ENCODE data around the gene NKX2-2. TPM values are rescaled to one million over a fixed set of nuclear protein-coding genes. Genes with fewer than 3 reads are reported as not detected.

Gene NKX2-2
- total and polyA plus RNA-seq, 2 of the 8 experiments (the other 6 are each of a cell fraction or from before 2014, with no cell fraction given), result not detected

GRCh38 chr20:21505810-21506530 is 7.9 kb downstream of the NKX2-2 start:
- Histone ChIP-seq H3K27me3 (replicated peaks in 1 of 4; ENCODE audit: control insufficient read depth in 3 of 4, extremely low read depth in 1 of 4, insufficient read depth in 3 of 4, low read length in 3 of 4) (peaks cover 52 to 75% (median 66%) of the 10 kb centered on the region in 4 experiments), H4K5ac (ENCODE audit: insufficient read length, low read depth, low read length) (no peak overlapping the region), H2AFZ (ENCODE audit: low read length) (peak overlapping the region; percentile 71; the same call in 1 of the 2 replicates), H3K9ac (replicated peaks in 1 of 4; ENCODE audit: extremely low read depth in 1 of 4, low read depth in 3 of 4, low read length in 3 of 4) (peak overlapping the region in 2 of 4 experiments; percentile 5 to 16; a peak in 1 of 7 replicates), H4K20me1 (replicated peaks in 1 of 2; ENCODE audit: control insufficient read depth in 1 of 2, insufficient read depth in 2 of 2, low read length in 2 of 2) (peaks cover 11 to 19% of the 10 kb centered on the region in 2 experiments), H3K9me3 (ENCODE audit: insufficient read depth in 2 of 2, low read depth in 1 of 2, low read length in 1 of 2) (no peaks in the 10 kb centered on the region), H3K56ac (replicated peaks; ENCODE audit: insufficient read length, low read depth, low read length) (no peak overlapping the region), H3K14ac (ENCODE audit: insufficient read length) (no peak overlapping the region), H2BK20ac (ENCODE audit: low read length) (no peak overlapping the region), H3K79me2 (ENCODE audit: control insufficient read depth in 1 of 2, insufficient read depth in 2 of 2, low read length in 2 of 2) (no peaks in the 10 kb centered on the region), H3K4ac (replicated peaks; ENCODE audit: insufficient read length, low read depth, low read length) (no peak overlapping the region), H2BK12ac (ENCODE audit: low read depth, low read length) (peak overlapping the region; percentile 87; the same call in 1 of the 2 replicates), H4K8ac (ENCODE audit: extremely low read depth, insufficient read depth, low read length) (no peak overlapping the region; the same call in 1 of the 2 replicates), H3K23me2 (ENCODE audit: low read depth, low read length) (peaks cover 6% of the 10 kb centered on the region; the same call in 1 of the 2 replicates), H3K4me2 (ENCODE audit: insufficient read depth in 1 of 2, low read depth in 2 of 2, low read length in 2 of 2) (peak overlapping the region; percentile 64 to 96), H4K91ac (replicated peaks; ENCODE audit: insufficient read length, low read length) (no peak overlapping the region), H3K79me1 (ENCODE audit: low read depth, low read length) (no peaks in the 10 kb centered on the region), H3K27ac (ENCODE audit: low read depth, low read length) (no peak overlapping the region), H2BK120ac (replicated peaks; ENCODE audit: low read depth, low read length) (no peak overlapping the region), H3K4me3 (ENCODE audit: extremely low read depth in 1 of 4, insufficient read depth in 2 of 4, low read depth in 3 of 4, low read length in 4 of 4) (peak overlapping the region; percentile 28 to 69 (median 48)), H2AK5ac (ENCODE audit: low read depth, low read length) (no peak overlapping the region), H3K36me3 (ENCODE audit: control insufficient read depth in 2 of 4, insufficient read depth in 4 of 4, low read length in 3 of 4) (peaks cover 0 to 4% (median 0%) of the 10 kb centered on the region in 4 experiments; a peak in 1 of 8 replicates), H3K4me1 (replicated peaks in 1 of 4; ENCODE audit: control insufficient read depth in 3 of 4, insufficient read depth in 4 of 4, low read length in 3 of 4) (peaks cover 6 to 33% (median 10%) of the 10 kb centered on the region in 4 experiments; a peak in 6 of 7 replicates), H2BK15ac (ENCODE audit: low read length) (peak overlapping the region; percentile 92; the same call in 1 of the 2 replicates), H3K18ac (ENCODE audit: extremely low read depth, low read length) (no peak overlapping the region; the same call in 1 of the 2 replicates), H3K23ac (ENCODE audit: insufficient read length) (no peak overlapping the region), H2BK5ac (ENCODE audit: low read depth, low read length) (no peak overlapping the region)
- FAIRE-seq, result no peak
- DNase-seq (ENCODE audit: low read depth in 1 of 2, low spot score in 2 of 2), result peak in 1 of 2 experiments; percentile 90
- CTCF ChIA-PET (ENCODE audit: partially characterized antibody), result interaction anchor here (0.7 to 7.1 kb wide), 42 partner anchors 10 to 687 kb away, joined by 3 to 90 read pairs (median 5); no protein-coding TSS in a partner anchor
- 1% methylated on average over 62 of the region's 95 CpGs; no CpG with 5 or more reads in 1 of the 2 experiments for WGBS, 2 experiments (ENCODE audit: extremely low coverage in 1 of 2, insufficient coverage in 1 of 2, insufficient read length in 1 of 2, insufficient replicate concordance in 2 of 2, low coverage in 1 of 2, low lambda C conversion rate in 2 of 2, missing lambda C conversion rate in 1 of 2)
- POLR2A ChIA-PET (ENCODE audit: partially characterized antibody), result interaction anchor here (0.9 to 1.3 kb wide), 2 partner anchors 109 to 203 kb away, joined by 3 read pairs; partner anchors contain the start of gene XRN2
- peak; percentile 77 to 89 (median 85) for TF ChIP-seq CTCF (IDR thresholded peaks at IDR 0.05; ENCODE audit: control extremely low read depth in 1 of 3, insufficient read depth in 1 of 3, low read depth in 1 of 3, low read length in 3 of 3)
- TF ChIP-seq GABPA (IDR thresholded peaks at IDR 0.05; ENCODE audit: borderline replicate concordance, insufficient read depth, low read length), result 0 out of 2 replicates have a peak, but pooled peaks have one; percentile 52
- peak; percentile 60 to 81 for TF ChIP-seq RAD21 (IDR thresholded peaks at IDR 0.05 in 1 of 2, conservative IDR thresholded peaks at IDR 0.05 in 1 of 2; ENCODE audit: low read depth in 2 of 2, low read length in 2 of 2)
- TF ChIP-seq SIN3A (conservative IDR thresholded peaks at IDR 0.05 in 1 of 2, IDR thresholded peaks at IDR 0.05 in 1 of 2; ENCODE audit: low read depth in 1 of 2, low read length in 2 of 2), result 0 out of 4 replicates have a peak, but pooled peaks of 1 of the 2 experiments have one; percentile 42
- peak in 1 of 2 experiments; percentile 49; a peak in 2 of 3 replicates for TF ChIP-seq POLR2A (IDR thresholded peaks at IDR 0.05; ENCODE audit: control extremely low read depth in 1 of 2, low read depth in 2 of 2, low read length in 2 of 2)
- TF ChIP-seq BACH1 (IDR thresholded peaks at IDR 0.05; ENCODE audit: low read length), result peak; percentile 88
- TF ChIP-seq EP300 (IDR thresholded peaks at IDR 0.05; ENCODE audit: borderline replicate concordance in 1 of 2, low read depth in 2 of 2, low read length in 2 of 2), result 0 out of 3 replicates have a peak, but pooled peaks of 1 of the 2 experiments have one; percentile 4
